ENCODE data around the gene MPHOSPH6. TPM values are rescaled to one million over a fixed set of nuclear protein-coding genes. Genes with fewer than 3 reads are reported as not detected.

MPHOSPH6 gene
- polyA plus RNA-seq, 1 of the 3 experiments (the other 2 are of a cell fraction), result 9.4 TPM

DNA sequence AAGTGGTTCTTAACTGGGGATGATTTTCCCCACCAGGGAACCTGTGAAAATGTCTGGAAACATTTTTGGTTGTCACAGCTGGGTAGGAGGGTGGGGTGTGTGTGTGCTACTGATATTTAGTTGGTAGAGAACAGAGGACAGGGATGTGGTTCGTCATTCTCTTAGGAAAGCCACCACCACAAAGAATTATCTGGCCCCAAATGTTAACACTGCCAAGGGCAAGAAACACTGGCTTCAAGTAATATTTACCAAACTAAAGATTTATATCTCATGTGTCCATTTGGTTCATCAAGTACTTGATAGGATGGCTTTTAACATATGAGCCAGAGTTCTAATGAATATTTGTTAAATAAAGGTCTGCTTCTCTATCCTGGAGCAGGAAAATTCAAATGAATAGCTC is 19.5 kb downstream of the MPHOSPH6 start:
- DNase-seq, result no peak
- Histone ChIP-seq H3K4me1 (ENCODE audit: control insufficient read depth in 1 of 2, insufficient read depth in 2 of 2, low read depth in 1 of 2, low read length in 1 of 2) (no peaks in the 10 kb centered on the region), H3F3A (replicated peaks; ENCODE audit: insufficient read depth) (no peaks in the 10 kb centered on the region), H3K79me2 (ENCODE audit: insufficient read depth) (peaks cover 7% of the 10 kb centered on the region), H3K4me2 (no peak overlapping the region), H3K9me2 (no peaks in the 10 kb centered on the region), H3K27me3 (ENCODE audit: insufficient read depth) (no peaks in the 10 kb centered on the region), H3K9ac (no peak overlapping the region), H3K4me3 (ENCODE audit: low read depth in 2 of 2, low read length in 1 of 2) (no peak overlapping the region), H3K9me3 (no peaks in the 10 kb centered on the region), H3K36me3 (replicated peaks in 1 of 2; ENCODE audit: control insufficient read depth in 1 of 2, insufficient read depth in 2 of 2, low read length in 1 of 2) (peaks cover 36 to 56% of the 10 kb centered on the region in 2 experiments), H4K20me1 (ENCODE audit: insufficient read depth) (0 out of 2 replicates have a peak, but pooled peaks cover 4% of the 10 kb centered on the region), H3K27ac (ENCODE audit: low read depth in 2 of 2, low read length in 1 of 2) (no peak overlapping the region), H2AFZ (ENCODE audit: low read depth) (no peak overlapping the region)
- ChIA-PET CTCF (no interaction called here), POLR2A (no interaction called here)
- 88% methylated on average over 1 of the region's 1 CpG for WGBS (ENCODE audit: low lambda C conversion rate)
- TF ChIP-seq TAF1 (IDR thresholded peaks at IDR 0.05; ENCODE audit: borderline replicate concordance, low read depth, low read length) (no peak), ELF1 (IDR thresholded peaks at IDR 0.05) (no peak), JUND (IDR thresholded peaks at IDR 0.05) (no peak), MEF2A (IDR thresholded peaks at IDR 0.05; ENCODE audit: borderline replicate concordance, low read depth) (no peak), FOSL2 (IDR thresholded peaks at IDR 0.05; ENCODE audit: borderline replicate concordance, low read depth) (no peak), TCF12 (IDR thresholded peaks at IDR 0.05) (no peak), EZH2phosphoT487 (IDR thresholded peaks at IDR 0.05; ENCODE audit: borderline replicate concordance, low read depth) (no peak)
- TF ChIP-seq, protein P1, sequence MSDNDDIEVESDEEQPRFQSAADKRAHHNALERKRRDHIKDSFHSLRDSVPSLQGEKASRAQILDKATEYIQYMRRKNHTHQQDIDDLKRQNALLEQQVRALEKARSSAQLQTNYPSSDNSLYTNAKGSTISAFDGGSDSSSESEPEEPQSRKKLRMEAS (IDR thresholded peaks at IDR 0.05; ENCODE audit: low read depth), result no peak

DNA sequence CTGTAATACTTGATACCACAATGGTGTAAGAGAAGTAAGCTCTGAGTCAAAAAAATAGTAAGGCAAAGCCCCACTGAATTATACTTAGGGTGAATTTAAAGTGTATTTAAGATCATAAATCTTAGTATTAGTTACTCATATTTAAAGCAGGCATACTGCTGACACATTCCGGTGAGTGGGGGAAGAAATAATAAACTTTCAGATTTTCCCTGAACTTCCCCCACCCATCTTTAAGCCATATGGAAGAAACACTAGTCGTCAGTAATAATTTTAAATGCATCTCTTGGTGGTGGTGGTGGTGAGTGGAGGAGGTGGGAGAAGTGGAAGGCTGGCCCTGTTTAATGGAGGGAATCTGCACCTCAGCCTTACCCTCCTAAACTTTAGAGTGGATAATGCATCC is 20.5 kb downstream of the MPHOSPH6 start:
- CTCF ChIA-PET, result no interaction called here
- 88% methylated on average over 2 of the region's 2 CpGs for WGBS (ENCODE audit: low lambda C conversion rate)

More for the DNA sequence above, 20.5 kb downstream of the MPHOSPH6 start:
- no peaks in the 10 kb centered on the region for H3K27me3 ChIP-seq (ENCODE audit: insufficient read depth)
- H3K27ac ChIP-seq (ENCODE audit: low read depth in 2 of 2, low read length in 1 of 2), result no peak overlapping the region
- no peak overlapping the region for H3K4me3 ChIP-seq (ENCODE audit: low read depth in 2 of 2, low read length in 1 of 2)
- POLR2A ChIA-PET, result no interaction called here
- no peaks in the 10 kb centered on the region for H3K9me2 ChIP-seq
- no peak overlapping the region for H2AFZ ChIP-seq (ENCODE audit: low read depth)
- H3K36me3 ChIP-seq (replicated peaks in 1 of 2; ENCODE audit: control insufficient read depth in 1 of 2, insufficient read depth in 2 of 2, low read length in 1 of 2), result peaks cover 26 to 56% of the 10 kb centered on the region in 2 experiments
- H3K9me3 ChIP-seq, result no peaks in the 10 kb centered on the region
- H3F3A ChIP-seq (replicated peaks; ENCODE audit: insufficient read depth), result no peaks in the 10 kb centered on the region
- H3K4me1 ChIP-seq (ENCODE audit: control insufficient read depth in 1 of 2, insufficient read depth in 2 of 2, low read depth in 1 of 2, low read length in 1 of 2), result no peaks in the 10 kb centered on the region
- H3K79me2 ChIP-seq (ENCODE audit: insufficient read depth), result no peaks in the 10 kb centered on the region; the same call in none of the 2 replicates
- H3K4me2 ChIP-seq, result no peak overlapping the region
- no peak overlapping the region for H3K9ac ChIP-seq
- H4K20me1 ChIP-seq (ENCODE audit: insufficient read depth), result 0 out of 2 replicates have a peak, but pooled peaks cover 4% of the 10 kb centered on the region
- TF ChIP-seq ELF1 (IDR thresholded peaks at IDR 0.05), result no peak
- no peak for TF ChIP-seq CHD2 (IDR thresholded peaks at IDR 0.05; ENCODE audit: low read length, partially characterized antibody)
- no peak for TF ChIP-seq TCF12 (IDR thresholded peaks at IDR 0.05)
- TF ChIP-seq EP300 (IDR thresholded peaks at IDR 0.05; ENCODE audit: borderline replicate concordance in 1 of 2, low read depth in 1 of 2, low read length in 1 of 2), result no peak
- TF ChIP-seq, protein P2, sequence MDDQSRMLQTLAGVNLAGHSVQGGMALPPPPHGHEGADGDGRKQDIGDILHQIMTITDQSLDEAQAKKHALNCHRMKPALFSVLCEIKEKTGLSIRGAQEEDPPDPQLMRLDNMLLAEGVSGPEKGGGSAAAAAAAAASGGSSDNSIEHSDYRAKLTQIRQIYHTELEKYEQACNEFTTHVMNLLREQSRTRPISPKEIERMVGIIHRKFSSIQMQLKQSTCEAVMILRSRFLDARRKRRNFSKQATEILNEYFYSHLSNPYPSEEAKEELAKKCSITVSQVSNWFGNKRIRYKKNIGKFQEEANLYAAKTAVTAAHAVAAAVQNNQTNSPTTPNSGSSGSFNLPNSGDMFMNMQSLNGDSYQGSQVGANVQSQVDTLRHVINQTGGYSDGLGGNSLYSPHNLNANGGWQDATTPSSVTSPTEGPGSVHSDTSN (IDR thresholded peaks at IDR 0.05), result no peak
- TF ChIP-seq RFX5 (IDR thresholded peaks at IDR 0.05; ENCODE audit: low read length), result no peak
- TF ChIP-seq RAD21 (IDR thresholded peaks at IDR 0.05; ENCODE audit: low read length), result no peak
- TF ChIP-seq NRF1 (IDR thresholded peaks at IDR 0.05; ENCODE audit: low read depth, low read length), result no peak
- TF ChIP-seq, protein P3, sequence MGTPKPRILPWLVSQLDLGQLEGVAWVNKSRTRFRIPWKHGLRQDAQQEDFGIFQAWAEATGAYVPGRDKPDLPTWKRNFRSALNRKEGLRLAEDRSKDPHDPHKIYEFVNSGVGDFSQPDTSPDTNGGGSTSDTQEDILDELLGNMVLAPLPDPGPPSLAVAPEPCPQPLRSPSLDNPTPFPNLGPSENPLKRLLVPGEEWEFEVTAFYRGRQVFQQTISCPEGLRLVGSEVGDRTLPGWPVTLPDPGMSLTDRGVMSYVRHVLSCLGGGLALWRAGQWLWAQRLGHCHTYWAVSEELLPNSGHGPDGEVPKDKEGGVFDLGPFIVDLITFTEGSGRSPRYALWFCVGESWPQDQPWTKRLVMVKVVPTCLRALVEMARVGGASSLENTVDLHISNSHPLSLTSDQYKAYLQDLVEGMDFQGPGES (IDR thresholded peaks at IDR 0.05; ENCODE audit: low read depth, low read length), result no peak
- TF ChIP-seq MXI1 (IDR thresholded peaks at IDR 0.05; ENCODE audit: low read depth, low read length), result no peak
- TF ChIP-seq TAF1 (IDR thresholded peaks at IDR 0.05; ENCODE audit: borderline replicate concordance, low read depth, low read length), result no peak
- no peak for TF ChIP-seq MEF2A (IDR thresholded peaks at IDR 0.05; ENCODE audit: borderline replicate concordance, low read depth)
- TF ChIP-seq FOXM1 (IDR thresholded peaks at IDR 0.05; ENCODE audit: low read depth), result no peak
- no peak for TF ChIP-seq GATA2 (CRISPR knock-in tag; IDR thresholded peaks at IDR 0.05)
- DNase-seq, result no peak

All from SK-N-SH (cell line).